HepG2 (cell line): Measurements from ENCODE around the gene WDR86. TPM values are rescaled to one million over a fixed set of nuclear protein-coding genes. Genes with fewer than 3 reads are reported as not detected.

Source experiments
- ATAC-seq: fragments of 200-7000 bp; cut with Tn5 transposase; 3 replicates; pipeline ENCODE4 v1.9.1; 2020; ENCODE audit warnings: mild to moderate bottlenecking, moderate library complexity
- BruUV-seq: library from RNA; stranded (reverse); fragments of 400-500 nt; replicated peaks from 2 replicates; lab custom pipeline; 2021; lab: Mats Ljungman, UMichigan
- CTCF ChIA-PET: fragments of 300-600 bp; formaldehyde crosslinking; extraction: SDS; loops from one replicate; lab custom pipeline; 2021; ENCODE audit warnings: low total read pairs, inconsistent platforms, low intra/inter-chr PET ratio; lab: Yijun Ruan, JAX
- POLR2A ChIA-PET: fragments of 350-600 bp; sonication (Branson Sonifier 250); formaldehyde crosslinking; loops from one replicate; lab custom pipeline; 2020; ENCODE audit warnings: antibody characterized with exemption, inconsistent platforms; lab: Yijun Ruan, JAX
- DNase-seq: peaks from one replicate; pipeline ENCODE4 v3.0.0-alpha.2; 2015; ENCODE audit warnings: low spot score
- FAIRE-seq: peaks from 3 replicates; lab custom pipeline; 2011; peaks lifted over from hg19 to GRCh38; lab: Jason Lieb, UNC
- H2AFZ ChIP-seq: one replicate; pipeline ENCODE4 v1.6.1; 2011; ENCODE audit warnings: low read length, inconsistent platforms
- H3K27ac ChIP-seq: fragments of 300-600 bp; 3 replicates; pipeline ENCODE4 v1.8.0; 2011; ENCODE audit warnings: mixed run types, mild to moderate bottlenecking, mixed read lengths, low read length, inconsistent platforms; ENCODE audit not compliant: insufficient read depth; ENCODE audit errors: extremely low read length
- H3K27me3 ChIP-seq, 2 experiments: fragments of 200-600 bp in 1 of 2; 2 replicates in 1 of 2; 3 replicates in 1 of 2; pipeline versions ENCODE4 v1.6.0 to v1.8.0; 2011; ENCODE audit warnings: low read length in 2 of 2, mild to moderate bottlenecking in 2 of 2, moderate library complexity in 2 of 2, inconsistent platforms in 1 of 2; ENCODE audit not compliant: insufficient read depth in 2 of 2, control insufficient read depth in 1 of 2
- H3K36me3 ChIP-seq, 2 experiments: fragments of 200-600 bp in 1 of 2; replicated peaks in 1 of 2; 2 replicates in 1 of 2; 3 replicates in 1 of 2; pipeline versions ENCODE4 v1.5.1 to v1.8.0; 2011; ENCODE audit warnings: low read length in 2 of 2, inconsistent platforms in 1 of 2; ENCODE audit not compliant: insufficient read depth in 2 of 2, control insufficient read depth in 1 of 2
- H3K4me1 ChIP-seq: 2 replicates; pipeline ENCODE4 v1.5.1; 2012; ENCODE audit warnings: low read length, inconsistent platforms; ENCODE audit not compliant: insufficient read depth
- H3K4me2 ChIP-seq: 2 replicates; pipeline ENCODE4 v1.6.0; 2011; ENCODE audit warnings: low read depth, low read length, inconsistent platforms
- H3K4me3 ChIP-seq, 3 experiments: fragments of 200-600 bp in 1 of 3; sonication (generic), shearing (Covaris generic) in 1 of 3; replicated peaks in 1 of 3; 2 replicates each; pipeline ENCODE4 v1.5.1; 2011 to 2016; ENCODE audit warnings: low read length in 3 of 3, inconsistent platforms in 2 of 3, low read depth in 2 of 3, mild to moderate bottlenecking in 2 of 3, control low read depth in 1 of 3, mixed read lengths in 1 of 3; ENCODE audit not compliant: insufficient read depth in 1 of 3
- H3K79me2 ChIP-seq: one replicate; pipeline ENCODE4 v1.6.1; 2011; ENCODE audit warnings: low read length, inconsistent platforms; ENCODE audit not compliant: insufficient read depth
- H3K9ac ChIP-seq: 2 replicates; pipeline ENCODE4 v1.6.0; 2011; ENCODE audit warnings: mild to moderate bottlenecking, low read depth, low read length, inconsistent platforms; ENCODE audit not compliant: insufficient read depth
- H3K9me3 ChIP-seq: 2 replicates; pipeline ENCODE4 v1.5.1; 2012; ENCODE audit warnings: mild to moderate bottlenecking, low read length
- H4K20me1 ChIP-seq: 2 replicates; pipeline ENCODE4 v1.6.0; 2011; ENCODE audit warnings: inconsistent platforms, mild to moderate bottlenecking, low read length, moderate library complexity; ENCODE audit not compliant: insufficient read depth
- AKAP8 ChIP-seq: sonication (generic); formaldehyde crosslinking; IDR thresholded peaks from 2 replicates; pipeline ENCODE4 v1.5.1; 2020; ENCODE audit warnings: mild to moderate bottlenecking, missing genetic modification reagents
- EP300 ChIP-seq, 3 experiments: sonication (generic) in 1 of 3; formaldehyde crosslinking in 1 of 3; IDR thresholded peaks; 2 replicates each; pipeline versions ENCODE4 v1.5.1 to v1.6.1; 2011 to 2020; ENCODE audit warnings: low read depth in 2 of 3, low read length in 2 of 3, borderline replicate concordance in 1 of 3, improper control_type of control experiment in 1 of 3, mild to moderate bottlenecking in 1 of 3, missing genetic modification reagents in 1 of 3, moderate library complexity in 1 of 3
- ERF ChIP-seq: IDR thresholded peaks from 2 replicates; pipeline ENCODE4 v1.6.1; 2018; ENCODE audit warnings: missing biosample characterization, missing genetic modification reagents
- FOXA1 ChIP-seq, 2 experiments: fragments of 450-650 bp in 1 of 2; sonication (generic) in 1 of 2; formaldehyde crosslinking in 1 of 2; IDR thresholded peaks; 2 replicates each; pipeline versions ENCODE4 v1.4.0 to v1.6.1; 2016 to 2020; ENCODE audit warnings: missing genetic modification reagents in 1 of 2
- HCFC1 ChIP-seq: fragments of 150-350 bp; IDR thresholded peaks from 2 replicates; pipeline ENCODE4 v1.6.1; 2014; ENCODE audit warnings: low read depth, low read length
- HMG20A ChIP-seq: IDR thresholded peaks from 2 replicates; pipeline ENCODE4 v1.6.1; 2016; ENCODE audit warnings: borderline replicate concordance
- HOXA5 ChIP-seq: sonication (generic); formaldehyde crosslinking; IDR thresholded peaks from 2 replicates; pipeline ENCODE4 v1.4.0; 2020; ENCODE audit warnings: missing genetic modification reagents
- KLF16 ChIP-seq, 2 experiments: sonication (generic) in 1 of 2; formaldehyde crosslinking in 1 of 2; IDR thresholded peaks; 2 replicates each; pipeline versions ENCODE4 v1.6.1 to v1.8.0; 2016 to 2023; ENCODE audit warnings: missing genetic modification reagents in 2 of 2, missing compliant biosample characterization in 1 of 2
- NCOR1 ChIP-seq: fragments of 200-600 bp; sonication (generic); IDR thresholded peaks from 2 replicates; pipeline ENCODE4 v1.7.0; 2017; ENCODE audit warnings: antibody characterized with exemption, low read length, borderline replicate concordance
- SOX13 ChIP-seq, 3 experiments: fragments of 450-650 bp in 1 of 3; sonication (generic) in 1 of 3; formaldehyde crosslinking in 1 of 3; IDR thresholded peaks in 2 of 3; conservative IDR thresholded peaks in 1 of 3; 2 replicates each; pipeline versions ENCODE4 v1.5.0 to v1.6.1; 2016 to 2020; ENCODE audit warnings: antibody characterized with exemption in 1 of 3, mild to moderate bottlenecking in 1 of 3, missing compliant biosample characterization in 1 of 3, missing genetic modification reagents in 1 of 3, moderate library complexity in 1 of 3
- TBL1XR1 ChIP-seq: fragments of 150-350 bp; IDR thresholded peaks from 2 replicates; pipeline ENCODE4 v1.6.1; 2014; ENCODE audit warnings: borderline replicate concordance, low read length; ENCODE audit not compliant: partially characterized antibody
- ZNF101 ChIP-seq: sonication (generic); formaldehyde crosslinking; IDR thresholded peaks from 2 replicates; pipeline ENCODE4 v1.4.0; 2020; ENCODE audit warnings: mild to moderate bottlenecking, low read depth, missing genetic modification reagents, borderline replicate concordance
- ZNF543 ChIP-seq: sonication (generic); formaldehyde crosslinking; IDR thresholded peaks from 2 replicates; pipeline ENCODE4 v1.4.0; 2020; ENCODE audit warnings: mild to moderate bottlenecking, missing genetic modification reagents
- ZNF577 ChIP-seq: sonication (generic); formaldehyde crosslinking; IDR thresholded peaks from 2 replicates; pipeline ENCODE4 v1.4.0; 2020; ENCODE audit warnings: mild to moderate bottlenecking, low read depth, missing genetic modification reagents, borderline replicate concordance
- ZNF841 ChIP-seq: sonication (generic); formaldehyde crosslinking; IDR thresholded peaks from 2 replicates; pipeline ENCODE4 v1.8.1; 2023; ENCODE audit warnings: missing genetic modification reagents, borderline replicate concordance
- WGBS: methylation state at CpG from one replicate; pipeline ENCODE4 v1.1.6; 2017; ENCODE audit warnings: low lambda C conversion rate; 5-methylcytosine and 5-hydroxymethylcytosine counted together
- in situ Hi-C: cut with HindIII; loops from 2 replicates; pipeline ENCODE4 v1.10.0; 2017; ENCODE audit warnings: low pct_unique_long_range_greater_than_20kb; ENCODE audit not compliant: extremely low pct_ligation_motif_present
- intact Hi-C: fragments of 100-400 bp; cut with micrococcal nuclease; formaldehyde crosslinking; loops from one replicate; pipeline ENCODE4 v1.10.0; 2022; ENCODE audit not compliant: unreplicated experiment
- polyA plus RNA-seq, 8 experiments: library from polyadenylated mRNA; depleted of rRNA in 3 of 8; stranded (reverse) in 7 of 8; unstranded in 1 of 8; fragments of >200 nt; fragmentation: Illumina TruSeq in 4 of 8; extraction: Trizol in 4 of 8; gene quantifications; 2 replicates each; pipeline versions ENCODE4 v1.2.1 to v1.2.3, GENCODE V29; 2011 to 2016; ENCODE audit warnings: low read depth in 4 of 8, missing spikeins in 1 of 8, mixed read lengths in 1 of 8; ENCODE audit not compliant: insufficient read depth in 1 of 8
- total RNA-seq, 5 experiments: library from RNA; depleted of rRNA; stranded (reverse); fragments of >200 nt; fragmentation: Illumina TruSeq; extraction: Trizol; gene quantifications; 2 replicates each; pipeline ENCODE4 v1.2.3, GENCODE V29; 2016; ENCODE audit warnings: low read depth in 1 of 5

The WDR86 gene
- total and polyA plus RNA-seq, 2 of the 13 experiments (the other 11 are each of a cell fraction or from before 2014, with no cell fraction given): 0.11 to 2.9 TPM

DNA sequence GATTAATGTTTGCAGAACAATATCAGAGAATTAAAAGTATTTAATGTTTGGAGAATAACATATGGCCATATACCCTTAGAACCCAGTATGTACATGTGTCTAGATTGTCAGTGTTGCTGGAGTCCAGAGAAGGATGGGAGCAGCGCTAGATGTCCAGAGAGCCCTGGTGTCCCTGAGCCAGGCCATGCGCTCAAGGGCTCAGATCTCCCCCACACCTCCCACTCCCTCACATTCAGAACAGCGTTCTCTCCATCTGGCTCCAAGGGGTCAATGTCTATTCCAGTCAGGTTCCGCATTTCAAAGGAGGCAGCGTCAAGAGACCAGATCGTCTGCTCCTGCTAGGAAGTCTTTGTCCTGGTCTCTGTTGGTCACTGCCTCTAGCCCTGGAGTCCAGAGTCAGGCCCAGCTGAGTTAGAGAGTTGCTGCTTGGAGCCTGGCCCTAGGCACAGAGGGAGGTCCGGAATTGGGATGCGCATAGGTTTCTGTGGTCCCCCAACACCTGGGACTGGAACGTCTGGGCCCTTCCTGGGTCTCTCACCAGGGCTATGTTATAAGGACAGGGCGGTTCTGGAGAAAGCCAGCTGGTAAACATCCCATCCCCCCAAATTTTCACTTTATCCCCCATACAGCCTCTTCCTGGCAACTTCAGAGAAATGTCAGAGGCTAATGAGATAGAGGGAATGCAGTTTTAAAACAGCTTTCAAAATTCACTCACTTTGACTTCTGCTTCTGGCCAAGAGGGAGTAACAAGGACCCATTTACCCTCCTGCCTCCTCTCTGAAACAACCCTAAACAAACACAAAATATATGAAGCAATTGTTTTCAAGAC, 6.5 kb upstream of the WDR86 start:
- intact Hi-C loops: no loop called here
- TF ChIP-seq ZNF841 (CRISPR knock-in tag) (no peak), ZNF101 (CRISPR knock-in tag) (no peak), HCFC1 (no peak), ERF (CRISPR knock-in tag) (no peak)
- TF ChIP-seq, all 625 proteins: peak for 0
- Histone ChIP-seq H3K36me3 (no peaks in the 10 kb centered on the region), H3K4me2 (peak overlapping the region; percentile 21; the same call in 1 of the 2 replicates), H3K27ac (no peak overlapping the region), H3K27me3 (peaks cover 2 to 25% of the 10 kb centered on the region in 2 experiments; a peak in 3 of 5 replicates), H4K20me1 (no peaks in the 10 kb centered on the region), H2AFZ (no peak overlapping the region), H3K79me2 (no peaks in the 10 kb centered on the region), H3K9ac (no peak overlapping the region), H3K4me1 (peaks cover 24% of the 10 kb centered on the region), H3K4me3 (no peak overlapping the region; a peak in 1 of 6 replicates), H3K9me3 (no peaks in the 10 kb centered on the region; the same call in 1 of the 2 replicates)
- ATAC-seq: peak; percentile 56
- CTCF ChIA-PET: no interaction called here
- 9% methylated on average over 7 of the region's 10 CpGs for WGBS
- POLR2A ChIA-PET: interaction anchor here (0.6 kb wide), 1 partner anchor 100 kb away, joined by 4 read pairs; no protein-coding TSS in a partner anchor
- no peak for DNase-seq
- no peak for FAIRE-seq
- in situ Hi-C loops: no loop called here
- BruUV-seq: no TSS peak

DNA sequence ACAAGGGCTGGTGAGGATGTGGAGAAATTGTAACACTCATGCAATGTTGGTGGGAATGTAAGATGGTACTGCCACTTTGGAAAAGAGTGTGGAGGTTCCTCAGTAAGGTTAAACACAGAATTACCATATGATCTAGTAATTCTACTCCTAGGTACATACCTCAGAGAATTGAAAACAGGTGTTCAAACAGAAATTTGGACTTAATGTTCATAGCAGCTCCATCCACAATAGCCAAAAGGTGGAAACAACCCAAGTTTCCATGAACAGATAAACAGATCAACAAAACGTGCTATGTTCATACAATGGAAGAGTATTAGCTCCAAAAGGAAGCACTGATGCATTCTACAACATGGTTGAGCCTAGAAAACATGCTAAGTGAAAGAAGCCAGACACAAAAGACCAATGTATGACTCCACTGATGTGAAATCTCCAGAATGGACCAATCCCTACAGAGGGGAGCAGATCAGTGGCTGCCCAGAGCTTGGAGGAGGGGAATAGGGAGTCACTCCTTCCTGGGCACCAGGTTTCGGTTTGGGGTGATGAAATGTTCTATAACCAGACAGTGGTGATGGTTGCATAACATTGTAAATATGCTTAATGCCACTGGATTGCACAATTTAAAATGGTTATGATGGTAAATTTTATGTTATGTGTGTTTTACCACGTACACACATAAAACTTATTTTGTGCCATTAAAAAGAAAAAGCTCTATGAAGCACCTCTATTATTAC, 5.7 kb upstream of the WDR86 start:
- WGBS: 4% methylated on average over 3 of the region's 3 CpGs
- H3K4me3 ChIP-seq: no peak overlapping the region
- no peak overlapping the region for H2AFZ ChIP-seq
- H3K27me3 ChIP-seq: peaks cover 2 to 32% of the 10 kb centered on the region in 2 experiments; a peak in 4 of 5 replicates
- H3K4me2 ChIP-seq: no peak overlapping the region
- ATAC-seq (0 out of 3 replicates have a peak, but pooled peaks have one; percentile 26), FAIRE-seq (no peak), DNase-seq (peak; percentile 29)
- no peaks in the 10 kb centered on the region for H3K79me2 ChIP-seq
- H3K36me3 ChIP-seq: no peaks in the 10 kb centered on the region
- intact Hi-C loops: no loop called here
- H4K20me1 ChIP-seq: no peaks in the 10 kb centered on the region
- in situ Hi-C loops: no loop called here
- H3K4me1 ChIP-seq: peaks cover 32% of the 10 kb centered on the region
- POLR2A ChIA-PET: interaction anchor here (0.6 kb wide), 1 partner anchor 101 kb away, joined by 4 read pairs; no protein-coding TSS in a partner anchor
- H3K27ac ChIP-seq: no peak overlapping the region
- no TSS peak for BruUV-seq
- H3K9ac ChIP-seq: no peak overlapping the region
- CTCF ChIA-PET: no interaction called here
- no peaks in the 10 kb centered on the region; the same call in 1 of the 2 replicates for H3K9me3 ChIP-seq
- TF ChIP-seq AKAP8 (no peak), HMG20A (CRISPR knock-in tag) (0 out of 2 replicates have a peak, but pooled peaks have one; percentile 34), ZNF577 (CRISPR knock-in tag) (no peak), KLF16 (CRISPR knock-in tag; IDR thresholded peaks at IDR 0.05) (0 out of 4 replicates have a peak, but pooled peaks of 1 of the 2 experiments have one; percentile 31), NCOR1 (no peak), ZNF543 (CRISPR knock-in tag) (no peak), HOXA5 (CRISPR knock-in tag) (0 out of 2 replicates have a peak, but pooled peaks have one; percentile 6), TBL1XR1 (no peak), FOXA1 (IDR thresholded peaks at IDR 0.05) (no peak), FOXA1 (CRISPR knock-in tag; IDR thresholded peaks at IDR 0.05) (peak; percentile 44), EP300 (IDR thresholded peaks at IDR 0.05; ENCODE audit: low read depth in 2 of 2, low read length in 2 of 2) (0 out of 4 replicates have a peak, but pooled peaks of 1 of the 2 experiments have one; percentile 11), EP300 (CRISPR knock-in tag; IDR thresholded peaks at IDR 0.05; ENCODE audit: borderline replicate concordance) (no peak), SOX13 (IDR thresholded peaks at IDR 0.05) (no peak), SOX13 (CRISPR knock-in tag; conservative IDR thresholded peaks at IDR 0.05 in 1 of 2, IDR thresholded peaks at IDR 0.05 in 1 of 2) (peak in 1 of 2 experiments; percentile 10; a peak in 1 of 4 replicates)
